NCI-H2227 (cell line): Measurements from ENCODE around the gene CAMK2G.
"Not testable (repeated sequence)": the region's sequence is repeated elsewhere in the genome, so short reads cannot be mapped to it uniquely, and the experiment has no call there.

ENCODE experiments used
- DNase-seq: peaks from one replicate; lab custom pipeline; 2025; ENCODE audit not compliant: unreplicated experiment; lab: John Stamatoyannopoulos, UW

Gene CAMK2G

GRCh38 chr10:73874267-73875138 lies at the start of gene CAMK2G:
CAMK2G (minus strand) TSS chr10:73874555; CDS start chr10:73874461, 94 bp downstream.
- peak; percentile 81 for DNase-seq

- no peak for DNase-seq
These were observed 48.4 kb upstream of the CAMK2G start for GRCh38 chr10:73922864-73923133.

GRCh38 chr10:73922007-73922863 lies 47.9 kb upstream of the CAMK2G start:
- no peak for DNase-seq

GRCh38 chr10:73920089-73920488 lies 45.7 kb upstream of the CAMK2G start:
- no peak for DNase-seq

- not testable (repeated sequence) for DNase-seq
These were observed 45.1 kb upstream of the CAMK2G start for GRCh38 chr10:73919481-73919880.

- no peak for DNase-seq
These were observed 43.4 kb upstream of the CAMK2G start for GRCh38 chr10:73917566-73918305.

- no peak for DNase-seq
These were observed 42.6 kb upstream of the CAMK2G start for GRCh38 chr10:73916761-73917470.

- DNase-seq = no peak
These were observed 41.0 kb upstream of the CAMK2G start for GRCh38 chr10:73915206-73915851.

- DNase-seq = no peak
These were observed 39.7 kb upstream of the CAMK2G start for GRCh38 chr10:73914036-73914435.

GRCh38 chr10:73911553-73912004 lies 37.2 kb upstream of the CAMK2G start:
- DNase-seq = no peak

- DNase-seq = peak; percentile 21
These were observed 36.6 kb upstream of the CAMK2G start, which contains the start of gene PLAU for GRCh38 chr10:73910764-73911552. PLAU (plus strand) TSS chr10:73911132; CDS start chr10:73911556, 424 bp downstream.

- peak; percentile 10 for DNase-seq
These were observed 36.0 kb upstream of the CAMK2G start for GRCh38 chr10:73910401-73910763.

GRCh38 chr10:73909540-73910115 lies 35.3 kb upstream of the CAMK2G start:
- no peak for DNase-seq

GRCh38 chr10:73908853-73909539 lies 34.6 kb upstream of the CAMK2G start:
- DNase-seq = no peak

GRCh38 chr10:73907841-73908517 lies 33.6 kb upstream of the CAMK2G start:
- no peak for DNase-seq

GRCh38 chr10:73906524-73907447 lies 32.4 kb upstream of the CAMK2G start:
- no peak for DNase-seq
